ENCODE data around the gene TGFB2.

DNA sequence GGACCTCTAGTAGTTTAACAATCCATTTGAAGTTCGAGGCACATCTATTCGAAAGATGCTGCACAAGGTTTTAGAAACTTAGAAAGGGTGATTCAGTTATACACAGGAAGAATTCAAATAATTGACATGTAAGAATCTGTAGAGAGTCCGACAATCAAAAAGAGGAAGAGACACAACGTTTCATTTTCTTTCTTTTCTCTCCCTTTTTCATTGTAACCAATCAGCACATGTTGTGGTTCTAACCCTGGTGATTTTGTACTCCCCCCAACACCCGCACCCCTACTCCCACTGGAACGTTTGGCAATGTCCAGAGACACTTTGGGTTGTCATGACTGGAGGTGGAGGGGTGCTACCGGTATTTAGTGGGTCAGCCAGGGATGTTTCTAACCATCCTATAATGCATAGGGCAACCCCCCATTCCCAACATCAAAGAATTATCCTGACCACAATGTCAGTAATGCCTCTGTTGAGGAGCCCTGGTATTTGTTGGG is 4.9 kb downstream of the TGFB2 start:
- TF ChIP-seq, protein P1, sequence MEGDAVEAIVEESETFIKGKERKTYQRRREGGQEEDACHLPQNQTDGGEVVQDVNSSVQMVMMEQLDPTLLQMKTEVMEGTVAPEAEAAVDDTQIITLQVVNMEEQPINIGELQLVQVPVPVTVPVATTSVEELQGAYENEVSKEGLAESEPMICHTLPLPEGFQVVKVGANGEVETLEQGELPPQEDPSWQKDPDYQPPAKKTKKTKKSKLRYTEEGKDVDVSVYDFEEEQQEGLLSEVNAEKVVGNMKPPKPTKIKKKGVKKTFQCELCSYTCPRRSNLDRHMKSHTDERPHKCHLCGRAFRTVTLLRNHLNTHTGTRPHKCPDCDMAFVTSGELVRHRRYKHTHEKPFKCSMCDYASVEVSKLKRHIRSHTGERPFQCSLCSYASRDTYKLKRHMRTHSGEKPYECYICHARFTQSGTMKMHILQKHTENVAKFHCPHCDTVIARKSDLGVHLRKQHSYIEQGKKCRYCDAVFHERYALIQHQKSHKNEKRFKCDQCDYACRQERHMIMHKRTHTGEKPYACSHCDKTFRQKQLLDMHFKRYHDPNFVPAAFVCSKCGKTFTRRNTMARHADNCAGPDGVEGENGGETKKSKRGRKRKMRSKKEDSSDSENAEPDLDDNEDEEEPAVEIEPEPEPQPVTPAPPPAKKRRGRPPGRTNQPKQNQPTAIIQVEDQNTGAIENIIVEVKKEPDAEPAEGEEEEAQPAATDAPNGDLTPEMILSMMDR (IDR thresholded peaks at IDR 0.05 in 4 of 5, conservative IDR thresholded peaks at IDR 0.05 in 1 of 5) = no peak
- TF ChIP-seq POLR2A (IDR thresholded peaks at IDR 0.05) = no peak
